Cerebellar cortex (tissue), 1 donor: ENCODE data around the gene DEPDC5.

Experiments
- DNase-seq: peaks from one replicate; pipeline ENCODE4 v3.0.0-alpha.2; 2015; ENCODE audit warnings: low spot score

DEPDC5 gene

GRCh38 chr22:31950226-31950625 is 196.4 kb downstream of the DEPDC5 start:
- no peak for DNase-seq

GRCh38 chr22:31951194-31952093 is 197.6 kb downstream of the DEPDC5 start:
- no peak for DNase-seq

- no peak for DNase-seq
These were observed 198.2 kb downstream of the DEPDC5 start for GRCh38 chr22:31952094-31952401.

GRCh38 chr22:31952472-31952871 is 198.7 kb downstream of the DEPDC5 start:
- no peak for DNase-seq

- no peak for DNase-seq
These were observed 199.4 kb downstream of the DEPDC5 start for GRCh38 chr22:31953261-31953660.

GRCh38 chr22:31954535-31955523 is 201.0 kb downstream of the DEPDC5 start:
- DNase-seq: peak; percentile 31

GRCh38 chr22:31956360-31956759 is 202.5 kb downstream of the DEPDC5 start:
- DNase-seq: no peak
